ENCODE data around the gene DOC2A.

DOC2A gene

GRCh38 chr16:29995324-29995910 is 15.4 kb downstream of the DOC2A start, which contains the start of gene HIRIP3:
Gene HIRIP3, minus strand, starts transcription at chr16:29995617. Its CDS starts 12 bp downstream, at chr16:29995605.
- WGBS, 2 experiments: 0% methylated on average over 53 of the region's 53 CpGs

GRCh38 chr16:29994600-29995323 is 16.1 kb downstream of the DOC2A start:
- H3K27me3 ChIP-seq (ENCODE audit: control insufficient read depth, insufficient read depth, low read length, poor library complexity, severe bottlenecking): no peaks in the 10 kb centered on the region
- WGBS, 2 experiments: 25% methylated on average over 24 of the region's 24 CpGs
- peaks cover 18% of the 10 kb centered on the region for H3K36me3 ChIP-seq (ENCODE audit: control insufficient read depth, insufficient read depth, low read length)
- peaks cover 12% of the 10 kb centered on the region for H3K4me1 ChIP-seq (ENCODE audit: control insufficient read depth, insufficient read depth, low read length)
- no peak overlapping the region for H3K27ac ChIP-seq (ENCODE audit: insufficient read depth, low read depth, low read length, poor library complexity, severe bottlenecking)
- H3K4me3 ChIP-seq (ENCODE audit: insufficient read depth, low read depth, low read length): peak overlapping the region; percentile 90
- H3K9me3 ChIP-seq (ENCODE audit: control insufficient read depth, low read length): no peaks in the 10 kb centered on the region

More at GRCh38 chr16:29995324-29995910, 15.4 kb downstream of the DOC2A start, which contains the start of gene HIRIP3:
- H3K27me3 ChIP-seq (ENCODE audit: control insufficient read depth, insufficient read depth, low read length, poor library complexity, severe bottlenecking): no peaks in the 10 kb centered on the region
- peaks cover 13% of the 10 kb centered on the region for H3K36me3 ChIP-seq (ENCODE audit: control insufficient read depth, insufficient read depth, low read length)
- H3K4me1 ChIP-seq (ENCODE audit: control insufficient read depth, insufficient read depth, low read length): peaks cover 12% of the 10 kb centered on the region
- H3K4me3 ChIP-seq (ENCODE audit: insufficient read depth, low read depth, low read length): peak within 1 kb of the TSS; percentile 90
- peak within 1 kb of the TSS; percentile 44 for H3K27ac ChIP-seq (ENCODE audit: insufficient read depth, low read depth, low read length, poor library complexity, severe bottlenecking)
- no peaks in the 10 kb centered on the region for H3K9me3 ChIP-seq (ENCODE audit: control insufficient read depth, low read length)

- Histone ChIP-seq H3K4me3 (ENCODE audit: insufficient read depth, low read depth, low read length) (no peak overlapping the region), H3K27me3 (ENCODE audit: control insufficient read depth, insufficient read depth, low read length, poor library complexity, severe bottlenecking) (no peaks in the 10 kb centered on the region), H3K9me3 (ENCODE audit: control insufficient read depth, low read length) (no peaks in the 10 kb centered on the region), H3K4me1 (ENCODE audit: control insufficient read depth, insufficient read depth, low read length) (peaks cover 12% of the 10 kb centered on the region), H3K27ac (ENCODE audit: insufficient read depth, low read depth, low read length, poor library complexity, severe bottlenecking) (no peak overlapping the region), H3K36me3 (ENCODE audit: control insufficient read depth, insufficient read depth, low read length) (peaks cover 24% of the 10 kb centered on the region)
- 91 to 94% methylated on average over 9 of the region's 9 CpGs for WGBS, 2 experiments
Observed at GRCh38 chr16:29993903-29994599, 16.8 kb downstream of the DOC2A start.

GRCh38 chr16:29993191-29993902 is 17.5 kb downstream of the DOC2A start:
- Histone ChIP-seq H3K27ac (ENCODE audit: insufficient read depth, low read depth, low read length, poor library complexity, severe bottlenecking) (no peak overlapping the region), H3K36me3 (ENCODE audit: control insufficient read depth, insufficient read depth, low read length) (peaks cover 29% of the 10 kb centered on the region), H3K9me3 (ENCODE audit: control insufficient read depth, low read length) (no peaks in the 10 kb centered on the region), H3K4me1 (ENCODE audit: control insufficient read depth, insufficient read depth, low read length) (peaks cover 12% of the 10 kb centered on the region), H3K4me3 (ENCODE audit: insufficient read depth, low read depth, low read length) (no peak overlapping the region), H3K27me3 (ENCODE audit: control insufficient read depth, insufficient read depth, low read length, poor library complexity, severe bottlenecking) (no peaks in the 10 kb centered on the region)
- 95 to 96% methylated on average over 25 of the region's 25 CpGs for WGBS, 2 experiments

GRCh38 chr16:29992344-29992967 is 18.4 kb downstream of the DOC2A start:
- H3K4me1 ChIP-seq (ENCODE audit: control insufficient read depth, insufficient read depth, low read length): peaks cover 12% of the 10 kb centered on the region
- peaks cover 32% of the 10 kb centered on the region for H3K36me3 ChIP-seq (ENCODE audit: control insufficient read depth, insufficient read depth, low read length)
- whole genome bisulfite sequencing, 2 experiments: 83 to 85% methylated on average over 7 of the region's 7 CpGs
- H3K9me3 ChIP-seq (ENCODE audit: control insufficient read depth, low read length): no peaks in the 10 kb centered on the region
- no peaks in the 10 kb centered on the region for H3K27me3 ChIP-seq (ENCODE audit: control insufficient read depth, insufficient read depth, low read length, poor library complexity, severe bottlenecking)
- H3K4me3 ChIP-seq (ENCODE audit: insufficient read depth, low read depth, low read length): no peak overlapping the region
- no peak overlapping the region for H3K27ac ChIP-seq (ENCODE audit: insufficient read depth, low read depth, low read length, poor library complexity, severe bottlenecking)

GRCh38 chr16:29991571-29991904 is 19.3 kb downstream of the DOC2A start:
- Histone ChIP-seq H3K27me3 (ENCODE audit: control insufficient read depth, insufficient read depth, low read length, poor library complexity, severe bottlenecking) (no peaks in the 10 kb centered on the region), H3K9me3 (ENCODE audit: control insufficient read depth, low read length) (no peaks in the 10 kb centered on the region), H3K4me1 (ENCODE audit: control insufficient read depth, insufficient read depth, low read length) (peaks cover 8% of the 10 kb centered on the region), H3K36me3 (ENCODE audit: control insufficient read depth, insufficient read depth, low read length) (peaks cover 41% of the 10 kb centered on the region), H3K4me3 (ENCODE audit: insufficient read depth, low read depth, low read length) (no peak overlapping the region), H3K27ac (ENCODE audit: insufficient read depth, low read depth, low read length, poor library complexity, severe bottlenecking) (no peak overlapping the region)
- 93% methylated on average over 4 to 5 of the region's 5 CpGs for WGBS, 2 experiments

GRCh38 chr16:29990883-29991570 is 19.8 kb downstream of the DOC2A start:
- H3K4me1 ChIP-seq (ENCODE audit: control insufficient read depth, insufficient read depth, low read length): peaks cover 8% of the 10 kb centered on the region
- H3K27ac ChIP-seq (ENCODE audit: insufficient read depth, low read depth, low read length, poor library complexity, severe bottlenecking): no peak overlapping the region
- peaks cover 46% of the 10 kb centered on the region for H3K36me3 ChIP-seq (ENCODE audit: control insufficient read depth, insufficient read depth, low read length)
- 96% methylated on average over 35 of the region's 35 CpGs for WGBS, 2 experiments
- H3K9me3 ChIP-seq (ENCODE audit: control insufficient read depth, low read length): no peaks in the 10 kb centered on the region
- no peaks in the 10 kb centered on the region for H3K27me3 ChIP-seq (ENCODE audit: control insufficient read depth, insufficient read depth, low read length, poor library complexity, severe bottlenecking)
- no peak overlapping the region for H3K4me3 ChIP-seq (ENCODE audit: insufficient read depth, low read depth, low read length)

GRCh38 chr16:29990034-29990433 is 20.8 kb downstream of the DOC2A start:
- Histone ChIP-seq H3K27me3 (ENCODE audit: control insufficient read depth, insufficient read depth, low read length, poor library complexity, severe bottlenecking) (no peaks in the 10 kb centered on the region), H3K4me3 (ENCODE audit: insufficient read depth, low read depth, low read length) (no peak overlapping the region), H3K36me3 (ENCODE audit: control insufficient read depth, insufficient read depth, low read length) (peaks cover 52% of the 10 kb centered on the region), H3K9me3 (ENCODE audit: control insufficient read depth, low read length) (no peaks in the 10 kb centered on the region), H3K4me1 (ENCODE audit: control insufficient read depth, insufficient read depth, low read length) (peaks cover 8% of the 10 kb centered on the region), H3K27ac (ENCODE audit: insufficient read depth, low read depth, low read length, poor library complexity, severe bottlenecking) (no peak overlapping the region)
- WGBS, 2 experiments: 100% methylated on average over 1 of the region's 2 CpGs; no CpG with 5 or more reads in 1 of the 2 experiments

GRCh38 chr16:29989111-29989858 is 21.5 kb downstream of the DOC2A start:
- Histone ChIP-seq H3K4me3 (ENCODE audit: insufficient read depth, low read depth, low read length) (no peak overlapping the region), H3K36me3 (ENCODE audit: control insufficient read depth, insufficient read depth, low read length) (peaks cover 53% of the 10 kb centered on the region), H3K9me3 (ENCODE audit: control insufficient read depth, low read length) (no peaks in the 10 kb centered on the region), H3K27ac (ENCODE audit: insufficient read depth, low read depth, low read length, poor library complexity, severe bottlenecking) (no peak overlapping the region), H3K4me1 (ENCODE audit: control insufficient read depth, insufficient read depth, low read length) (peaks cover 3% of the 10 kb centered on the region), H3K27me3 (ENCODE audit: control insufficient read depth, insufficient read depth, low read length, poor library complexity, severe bottlenecking) (no peaks in the 10 kb centered on the region)
- 95% methylated on average over 23 of the region's 23 CpGs for WGBS, 2 experiments

Measured in ectodermal cell (in vitro differentiated cells).